ENCODE results near the gene SLC6A17.

DNA sequence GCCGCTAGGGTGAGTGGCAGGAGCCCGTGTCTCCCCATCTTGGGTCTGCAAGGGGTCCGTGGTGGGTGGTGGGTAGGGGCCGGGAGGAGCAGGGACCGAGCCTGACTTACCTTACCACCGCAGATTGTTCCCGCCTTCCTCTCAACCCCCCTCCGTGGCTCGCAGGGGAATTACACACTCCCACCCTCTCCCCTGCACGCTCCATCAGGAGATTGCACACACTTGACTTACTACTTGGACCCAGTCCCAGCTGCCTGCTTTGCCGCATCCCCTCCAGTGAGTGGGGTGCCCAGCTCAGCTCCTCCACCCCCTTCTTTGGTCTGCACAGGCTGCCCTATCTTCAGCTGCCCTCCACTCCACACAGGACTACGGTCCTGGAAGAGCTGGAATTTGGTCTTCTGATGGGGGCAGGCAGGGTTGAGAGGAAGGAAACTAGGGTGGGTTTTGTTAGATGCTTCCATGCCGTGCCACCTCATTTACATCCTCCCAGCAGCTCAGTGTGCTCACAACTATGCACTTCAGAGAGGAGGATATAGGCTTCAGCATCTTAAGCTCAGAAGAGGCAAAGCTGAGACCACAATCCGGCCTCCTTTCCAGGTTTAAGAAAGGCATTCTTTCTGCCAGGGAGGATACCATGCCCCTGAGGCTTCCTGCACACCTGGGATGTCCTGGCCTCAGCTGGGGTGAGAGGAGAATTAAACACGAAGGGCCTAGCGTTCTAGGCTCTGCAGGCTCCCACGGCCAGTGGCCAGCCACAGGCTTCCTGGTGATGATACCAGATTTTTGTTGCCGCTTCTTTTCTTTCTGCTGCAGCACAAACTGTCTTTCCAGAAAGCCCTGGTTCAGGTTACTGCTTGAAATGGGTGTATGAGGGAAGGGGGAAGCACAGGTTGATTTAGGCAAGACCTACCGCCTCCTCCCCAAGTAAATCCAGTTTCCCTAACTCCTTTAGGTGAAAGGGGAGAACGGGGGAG, 62.2 kb downstream of the SLC6A17 start:
- TF ChIP-seq, protein P1, sequence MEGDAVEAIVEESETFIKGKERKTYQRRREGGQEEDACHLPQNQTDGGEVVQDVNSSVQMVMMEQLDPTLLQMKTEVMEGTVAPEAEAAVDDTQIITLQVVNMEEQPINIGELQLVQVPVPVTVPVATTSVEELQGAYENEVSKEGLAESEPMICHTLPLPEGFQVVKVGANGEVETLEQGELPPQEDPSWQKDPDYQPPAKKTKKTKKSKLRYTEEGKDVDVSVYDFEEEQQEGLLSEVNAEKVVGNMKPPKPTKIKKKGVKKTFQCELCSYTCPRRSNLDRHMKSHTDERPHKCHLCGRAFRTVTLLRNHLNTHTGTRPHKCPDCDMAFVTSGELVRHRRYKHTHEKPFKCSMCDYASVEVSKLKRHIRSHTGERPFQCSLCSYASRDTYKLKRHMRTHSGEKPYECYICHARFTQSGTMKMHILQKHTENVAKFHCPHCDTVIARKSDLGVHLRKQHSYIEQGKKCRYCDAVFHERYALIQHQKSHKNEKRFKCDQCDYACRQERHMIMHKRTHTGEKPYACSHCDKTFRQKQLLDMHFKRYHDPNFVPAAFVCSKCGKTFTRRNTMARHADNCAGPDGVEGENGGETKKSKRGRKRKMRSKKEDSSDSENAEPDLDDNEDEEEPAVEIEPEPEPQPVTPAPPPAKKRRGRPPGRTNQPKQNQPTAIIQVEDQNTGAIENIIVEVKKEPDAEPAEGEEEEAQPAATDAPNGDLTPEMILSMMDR (IDR thresholded peaks at IDR 0.05), result no peak
- TF ChIP-seq POLR2A (IDR thresholded peaks at IDR 0.05), result no peak
